CD1c-positive myeloid dendritic cell (primary cell): ENCODE data around the gene SP9.

ENCODE experiments used
- DNase-seq: peaks from one replicate; pipeline ENCODE4 v3.0.0-alpha.2; 2016; ENCODE audit errors: extremely low spot score

The SP9 gene

GRCh38 chr2:174334781-174335251, at the start of gene SP9:
SP9 (plus strand) TSS chr2:174334954; CDS start chr2:174335093, 139 bp downstream.
- peak; percentile 30 for DNase-seq

GRCh38 chr2:174286172-174286571, 48.6 kb upstream of the SP9 start:
- no peak for DNase-seq

- DNase-seq: no peak
Observed at GRCh38 chr2:174292908-174293307, 41.8 kb upstream of the SP9 start.

- DNase-seq: no peak
Observed at GRCh38 chr2:174300114-174300513, 34.6 kb upstream of the SP9 start.

- peak; percentile 11 for DNase-seq
Observed at GRCh38 chr2:174312581-174313234, 22.0 kb upstream of the SP9 start.

- DNase-seq: no peak
Observed at GRCh38 chr2:174322149-174322548, 12.6 kb upstream of the SP9 start.

- no peak for DNase-seq
Observed at GRCh38 chr2:174322746-174323145, 12.0 kb upstream of the SP9 start.

- no peak for DNase-seq
Observed at GRCh38 chr2:174324530-174324929, 10.2 kb upstream of the SP9 start.

- peak; percentile 57 for DNase-seq
Observed at GRCh38 chr2:174325373-174326160, 9.2 kb upstream of the SP9 start.

- DNase-seq: peak; percentile 71
Observed at GRCh38 chr2:174326161-174327020, 8.4 kb upstream of the SP9 start.

GRCh38 chr2:174327021-174327840, 7.5 kb upstream of the SP9 start:
- DNase-seq: no peak

- no peak for DNase-seq
Observed at GRCh38 chr2:174327841-174328113, 7.0 kb upstream of the SP9 start.

- DNase-seq: peak; percentile 9
Observed at GRCh38 chr2:174328114-174328960, 6.4 kb upstream of the SP9 start.

- DNase-seq: no peak
Observed at GRCh38 chr2:174328961-174329715, 5.6 kb upstream of the SP9 start.

GRCh38 chr2:174330945-174331594, 3.7 kb upstream of the SP9 start:
- DNase-seq: no peak

GRCh38 chr2:174331595-174332216, 3.0 kb upstream of the SP9 start:
- no peak for DNase-seq

GRCh38 chr2:174332217-174332963, 2.4 kb upstream of the SP9 start:
- DNase-seq: no peak

- DNase-seq: peak; percentile 12
Observed at GRCh38 chr2:174333017-174333371, 1.8 kb upstream of the SP9 start.
